Activated naive CD4-positive, alpha-beta T cell treated with anti-CD3 and anti-CD28 coated beads, Interleukin-2, amount 50 U/mL, for 72 hours (primary cell): ENCODE measurements around the gene COMMD9. TPM values are rescaled to one million over a fixed set of nuclear protein-coding genes. Genes with fewer than 3 reads are reported as not detected.

Source experiments
- ATAC-seq, 2 donors: fragments of 150-1000 bp; cut with Tn5 transposase; 2 replicates each; pipeline ENCODE4 v1.10.0; 2021; ENCODE audit warnings: mild to moderate bottlenecking in 2 of 2, moderate library complexity in 2 of 2
- DNase-seq, 2 donors: peaks; one replicate each; pipeline ENCODE4 v3.0.0; 2021 to 2022; ENCODE audit warnings: low spot score in 2 of 2
- H3K27ac Mint-ChIP-seq, 2 donors: one replicate each; pipeline ENCODE4 v1.8.0; 2022; ENCODE audit warnings: mild to moderate bottlenecking in 2 of 2, mixed read lengths in 2 of 2
- H3K36me3 Mint-ChIP-seq, 2 donors: one replicate each; pipeline ENCODE4 v1.8.0; 2022; ENCODE audit warnings: mixed read lengths in 2 of 2
- H3K9me3 Mint-ChIP-seq, 2 donors: one replicate each; pipeline ENCODE4 v1.8.0; 2022; ENCODE audit warnings: mixed read lengths in 2 of 2
- total RNA-seq, 2 donors: library from RNA; stranded (reverse); gene quantifications; one replicate each; pipeline ENCODE4 v1.2.3, GENCODE V29; 2022

The COMMD9 gene
- total RNA-seq, 2 donors from 2014 or later, result 33.6 to 37.3 TPM

GRCh38 chr11:36241497-36241896, 47.7 kb downstream of the COMMD9 start:
- H3K9me3 Mint-ChIP-seq, result no peaks in the 10 kb centered on the region
- ATAC-seq, result no peak
- no peaks in the 10 kb centered on the region for H3K36me3 Mint-ChIP-seq
- DNase-seq, result no peak
- no peak overlapping the region for H3K27ac Mint-ChIP-seq

- H3K27ac Mint-ChIP-seq, result no peak overlapping the region
These were observed 48.4 kb downstream of the COMMD9 start for GRCh38 chr11:36240801-36241200.

DNA sequence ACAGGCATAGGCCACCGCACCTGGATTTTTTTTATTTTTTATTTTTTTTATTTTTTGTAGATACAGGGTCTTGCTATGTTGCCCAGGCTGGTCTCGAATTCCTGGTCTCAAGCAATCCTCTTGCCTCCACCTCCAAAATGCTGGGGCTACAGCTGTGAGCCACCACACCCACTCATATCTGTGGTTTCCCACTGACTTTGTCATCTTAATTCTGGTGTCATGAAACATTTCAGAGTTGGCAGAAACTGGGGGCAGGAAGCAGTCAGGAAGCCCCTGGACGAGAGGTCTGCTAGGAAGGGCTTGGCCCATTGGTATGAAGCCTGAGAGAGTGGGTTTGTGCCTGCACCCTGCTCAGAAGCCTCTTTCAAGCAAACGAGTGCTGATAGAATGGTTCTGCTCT, 49.1 kb downstream of the COMMD9 start:
- no peak for DNase-seq
- Mint-ChIP-seq H3K27ac (no peak overlapping the region), H3K36me3 (no peaks in the 10 kb centered on the region), H3K9me3 (no peaks in the 10 kb centered on the region)
- no peak for ATAC-seq

More at GRCh38 chr11:36240801-36241200, 48.4 kb downstream of the COMMD9 start:
- no peaks in the 10 kb centered on the region for H3K36me3 Mint-ChIP-seq
- no peak for ATAC-seq
- DNase-seq, result no peak
- H3K9me3 Mint-ChIP-seq, result no peaks in the 10 kb centered on the region

GRCh38 chr11:36239636-36240035, 49.6 kb downstream of the COMMD9 start:
- ATAC-seq (no peak), DNase-seq (no peak)
- Mint-ChIP-seq H3K36me3 (no peaks in the 10 kb centered on the region), H3K9me3 (no peaks in the 10 kb centered on the region), H3K27ac (no peak overlapping the region)

- no peak for ATAC-seq
These were observed 50.3 kb downstream of the COMMD9 start for GRCh38 chr11:36238881-36239280.

DNA sequence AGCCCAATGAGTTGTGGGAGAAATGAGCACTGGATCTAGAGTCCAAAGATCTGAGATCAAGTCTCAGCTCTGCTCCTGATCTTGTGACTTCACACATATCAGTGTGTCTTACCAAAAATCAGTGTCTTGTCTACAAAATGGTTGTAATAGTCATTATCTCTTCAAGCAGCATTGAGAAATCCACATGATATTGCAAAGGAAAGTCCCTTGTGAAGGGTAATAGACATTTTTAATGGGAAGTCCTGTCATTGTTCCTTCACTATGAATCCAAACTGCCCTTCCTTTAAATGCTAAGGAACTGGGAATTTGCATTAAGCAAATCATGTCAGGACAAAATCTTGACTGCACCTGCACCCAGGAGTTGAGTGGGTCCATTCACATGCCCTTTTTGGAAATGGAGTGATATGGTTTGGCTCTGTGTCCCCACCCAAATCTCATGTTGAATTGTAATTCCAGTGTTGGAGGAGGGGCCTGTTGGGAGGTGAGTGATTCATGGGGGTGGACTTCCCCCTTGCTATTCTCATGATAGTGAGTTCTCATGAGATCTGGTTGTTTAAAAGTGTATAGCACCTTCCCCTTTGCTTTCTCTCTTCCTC, 51.1 kb downstream of the COMMD9 start:
- Mint-ChIP-seq H3K36me3 (no peaks in the 10 kb centered on the region), H3K27ac (no peak overlapping the region), H3K9me3 (no peaks in the 10 kb centered on the region)
- no peak for ATAC-seq
- no peak for DNase-seq

More at GRCh38 chr11:36238881-36239280, 50.3 kb downstream of the COMMD9 start:
- Mint-ChIP-seq H3K36me3 (no peaks in the 10 kb centered on the region), H3K9me3 (no peaks in the 10 kb centered on the region), H3K27ac (no peak overlapping the region)
- DNase-seq, result no peak

- ATAC-seq (no peak), DNase-seq (no peak)
- Mint-ChIP-seq H3K27ac (no peak overlapping the region), H3K36me3 (no peaks in the 10 kb centered on the region), H3K9me3 (no peaks in the 10 kb centered on the region)
These were observed 51.8 kb downstream of the COMMD9 start for GRCh38 chr11:36237391-36237790.

DNA sequence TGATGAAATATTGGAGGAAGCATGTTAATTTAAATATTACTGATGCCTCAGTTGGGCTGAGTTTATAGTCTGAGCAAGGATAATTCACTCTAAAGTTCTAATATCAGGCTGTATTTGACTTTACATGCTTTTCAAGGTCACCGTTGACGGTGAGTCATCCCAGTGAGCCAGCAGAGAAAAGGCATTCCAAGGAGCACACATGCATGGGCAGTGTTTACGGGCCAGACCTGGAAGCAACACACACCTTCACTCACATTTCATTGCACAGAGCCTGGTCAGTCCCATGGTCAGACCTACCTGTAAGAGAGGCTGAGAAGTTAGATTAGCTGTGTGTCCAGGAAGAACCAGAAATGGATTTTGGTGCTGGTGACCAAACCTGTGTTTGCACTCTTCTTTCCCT, 53.5 kb downstream of the COMMD9 start:
- H3K27ac Mint-ChIP-seq, result no peak overlapping the region
- no peaks in the 10 kb centered on the region for H3K9me3 Mint-ChIP-seq
- DNase-seq, result no peak
- H3K36me3 Mint-ChIP-seq, result no peaks in the 10 kb centered on the region
- no peak for ATAC-seq

DNA sequence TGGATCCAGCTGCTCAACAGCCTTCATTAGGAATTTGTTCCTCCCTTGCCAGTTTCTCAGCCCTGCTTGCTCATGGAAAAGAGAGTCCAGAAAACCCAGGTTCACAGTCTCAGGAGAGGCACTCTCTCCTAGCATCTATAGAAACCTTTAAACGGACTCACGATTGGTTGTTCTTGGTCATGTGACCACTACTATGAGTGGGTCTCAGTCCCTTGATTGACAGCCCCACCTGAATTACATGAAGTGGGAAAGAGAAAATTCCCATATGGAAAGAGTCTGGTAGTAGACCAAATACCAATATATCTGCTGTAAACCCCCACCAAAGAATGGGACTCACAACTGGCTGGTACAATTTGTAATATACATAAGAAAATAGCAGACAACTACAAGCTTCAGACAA, 54.4 kb downstream of the COMMD9 start:
- H3K36me3 Mint-ChIP-seq, result no peaks in the 10 kb centered on the region
- no peak for ATAC-seq

DNA sequence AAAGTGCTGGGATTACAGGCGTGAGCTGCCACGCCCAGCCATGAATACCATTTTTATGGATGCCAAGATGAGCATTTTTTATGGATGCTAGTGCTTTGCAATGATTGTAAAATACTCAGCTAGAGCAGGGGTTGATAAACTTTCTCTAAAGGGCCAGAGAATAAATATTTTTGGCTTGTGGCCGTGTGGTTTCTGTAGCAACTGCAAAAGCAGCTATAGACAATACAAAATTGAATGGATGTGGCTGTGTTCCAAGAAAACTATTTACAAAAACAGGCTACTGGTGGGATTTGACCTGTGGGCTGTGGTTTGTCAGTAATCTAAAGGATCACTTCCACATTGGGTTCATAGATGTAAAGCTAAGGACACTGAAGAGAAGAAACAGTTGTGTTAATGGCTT, 56.0 kb downstream of the COMMD9 start:
- DNase-seq (no peak), ATAC-seq (no peak)
- Mint-ChIP-seq H3K9me3 (no peaks in the 10 kb centered on the region), H3K36me3 (no peaks in the 10 kb centered on the region), H3K27ac (no peak overlapping the region)

More for the DNA sequence above, 54.4 kb downstream of the COMMD9 start:
- Mint-ChIP-seq H3K9me3 (no peaks in the 10 kb centered on the region), H3K27ac (no peak overlapping the region)
- no peak for DNase-seq

GRCh38 chr11:36230779-36231699, 58.2 kb downstream of the COMMD9 start:
- ATAC-seq (no peak), DNase-seq (no peak)
- H3K36me3 Mint-ChIP-seq, result no peaks in the 10 kb centered on the region

GRCh38 chr11:36229091-36229705, 60.0 kb downstream of the COMMD9 start:
- H3K9me3 Mint-ChIP-seq, result no peaks in the 10 kb centered on the region
- H3K36me3 Mint-ChIP-seq, result no peaks in the 10 kb centered on the region
- no peak overlapping the region for H3K27ac Mint-ChIP-seq
- ATAC-seq, result no peak
- no peak for DNase-seq

More at GRCh38 chr11:36230779-36231699, 58.2 kb downstream of the COMMD9 start:
- Mint-ChIP-seq H3K9me3 (no peaks in the 10 kb centered on the region), H3K27ac (no peak overlapping the region)

DNA sequence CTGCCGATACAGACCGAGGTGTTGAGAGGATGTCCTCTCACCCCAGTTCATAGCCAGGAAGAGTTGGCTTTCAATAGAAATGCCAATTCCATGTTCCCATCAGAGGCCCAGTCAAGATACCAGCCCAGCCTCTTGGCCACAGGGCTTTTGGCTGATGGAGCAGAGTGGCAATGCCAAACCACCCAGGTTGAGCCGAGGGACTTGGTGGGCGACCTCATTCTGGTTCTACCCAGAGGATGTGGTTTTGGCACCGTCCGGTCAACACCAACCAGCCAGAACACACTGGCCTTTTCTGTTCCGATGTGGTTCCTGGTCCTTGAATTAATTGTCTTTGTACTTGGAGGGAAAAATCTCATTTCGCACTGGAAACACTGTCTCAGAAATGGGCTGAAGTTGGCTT, 60.5 kb downstream of the COMMD9 start:
- H3K27ac Mint-ChIP-seq, result no peak overlapping the region
- H3K36me3 Mint-ChIP-seq, result no peaks in the 10 kb centered on the region
- no peaks in the 10 kb centered on the region for H3K9me3 Mint-ChIP-seq
- ATAC-seq (no peak), DNase-seq (no peak)

DNA sequence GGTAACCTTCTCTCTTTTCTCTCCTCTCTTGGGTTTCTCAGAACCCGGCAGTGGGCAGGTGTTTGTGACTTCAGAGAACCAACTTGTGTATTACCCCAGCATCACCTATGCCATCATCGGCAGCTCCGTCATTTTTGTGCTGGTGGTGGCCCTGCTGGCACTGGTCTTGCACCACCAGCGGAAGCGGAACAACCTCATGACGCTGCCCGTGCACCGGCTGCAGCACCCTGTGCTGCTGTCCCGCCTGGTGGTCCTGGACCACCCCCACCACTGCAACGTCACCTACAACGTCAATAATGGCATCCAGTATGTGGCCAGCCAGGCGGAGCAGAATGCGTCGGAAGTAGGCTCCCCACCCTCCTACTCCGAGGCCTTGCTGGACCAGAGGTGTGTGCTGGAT, 62.2 kb downstream of the COMMD9 start:
- no peak overlapping the region for H3K27ac Mint-ChIP-seq
- ATAC-seq, result no peak
- H3K36me3 Mint-ChIP-seq, result no peaks in the 10 kb centered on the region
- no peaks in the 10 kb centered on the region for H3K9me3 Mint-ChIP-seq
- no peak for DNase-seq

DNA sequence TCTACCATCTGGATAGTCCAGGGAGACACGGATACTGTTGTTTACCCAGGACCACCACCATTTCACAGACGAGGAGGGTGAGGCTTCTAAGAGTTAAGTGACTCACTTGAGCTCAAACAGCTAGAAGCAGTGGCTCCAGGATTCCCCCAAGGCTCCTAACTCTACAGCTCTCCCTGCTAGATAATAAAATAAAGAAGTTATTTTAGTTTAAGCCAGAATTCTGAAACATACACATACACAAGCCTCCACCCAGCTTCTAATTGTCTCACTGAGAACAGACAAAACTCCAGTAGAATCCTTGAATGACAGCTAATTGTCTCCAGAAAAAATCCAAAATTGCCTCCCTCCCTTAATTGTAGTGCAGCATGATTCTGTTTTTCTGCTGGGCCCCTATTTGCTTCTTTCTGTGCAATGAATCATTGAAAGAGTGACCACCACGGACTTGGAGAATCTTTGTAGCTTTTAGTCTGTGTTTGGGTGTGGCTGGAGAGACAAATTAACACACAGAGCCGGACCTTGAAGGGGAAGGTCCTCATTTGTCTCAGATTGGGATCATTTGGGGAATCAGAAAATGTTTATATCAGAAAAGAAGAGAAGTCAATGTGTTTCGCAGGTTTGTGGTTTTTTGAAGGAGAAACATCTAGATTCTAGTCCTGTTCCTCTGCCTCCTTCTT, 64.9 kb downstream of the COMMD9 start:
- Mint-ChIP-seq H3K9me3 (peaks cover 0 to 10% of the 10 kb centered on the region in 2 donors), H3K36me3 (peaks cover 5 to 10% of the 10 kb centered on the region in 2 donors), H3K27ac (no peak overlapping the region)
- DNase-seq (no peak), ATAC-seq (no peak)

DNA sequence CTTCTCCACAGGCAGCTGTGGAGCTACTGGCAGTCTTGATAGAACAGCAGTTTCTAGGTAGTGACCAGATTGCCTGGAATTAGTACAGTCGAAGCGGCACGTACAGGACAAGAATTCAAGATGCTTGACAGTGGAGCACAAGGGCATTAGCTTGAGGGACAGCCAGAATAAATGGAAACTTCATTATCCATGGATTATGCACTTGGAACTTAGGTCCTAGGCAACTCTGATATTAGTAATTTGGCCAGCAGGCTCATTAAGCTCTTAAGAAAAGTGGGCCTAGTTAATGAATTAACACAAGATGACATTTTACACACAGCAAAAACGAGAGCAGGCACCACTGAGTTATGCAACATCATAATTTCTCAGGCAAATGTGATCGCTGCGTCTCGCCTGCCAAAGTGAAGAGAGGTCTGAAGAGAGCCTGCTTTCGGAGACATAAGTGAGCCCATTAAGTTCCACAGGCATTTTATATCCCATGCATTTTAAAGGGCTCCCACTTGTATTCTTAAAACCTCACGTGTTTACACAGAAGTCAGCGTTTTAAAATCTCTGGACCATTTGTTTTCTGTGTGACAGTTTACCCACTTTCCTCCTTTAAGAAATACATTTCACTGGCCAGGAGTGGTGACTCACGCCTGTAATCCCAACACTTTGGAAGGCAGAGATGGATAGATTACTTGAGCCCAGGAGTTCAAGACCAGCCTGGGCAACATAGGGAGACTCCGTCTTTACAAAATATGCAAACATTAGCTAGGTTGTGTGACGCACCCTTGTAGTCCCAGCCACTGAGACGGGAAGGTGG, 66.2 kb downstream of the COMMD9 start:
- Mint-ChIP-seq H3K9me3 (peaks cover 1 to 10% of the 10 kb centered on the region in 2 donors), H3K36me3 (peaks cover 5 to 10% of the 10 kb centered on the region in 2 donors), H3K27ac (no peak overlapping the region)
- DNase-seq (no peak), ATAC-seq (no peak)
